Measurements from ENCODE around the gene SH3BGRL3. TPM values are rescaled to one million over a fixed set of nuclear protein-coding genes. Genes with fewer than 3 reads are reported as not detected.

SH3BGRL3 gene
- total RNA-seq, 2 experiments from 2014 or later = 292 to 295 TPM

- Mint-ChIP-seq H3K9me3 (peaks cover 14% of the 10 kb centered on the region), H3K4me1 (peaks cover 8% of the 10 kb centered on the region), H3K27ac (no peak overlapping the region), H3K4me3 (no peak overlapping the region), H3K36me3 (peaks cover 62% of the 10 kb centered on the region), H3K27me3 (no peaks in the 10 kb centered on the region)
- DNase-seq = no peak
These were observed 11.3 kb upstream of the SH3BGRL3 start for GRCh38 chr1:26268290-26269197.

DNA sequence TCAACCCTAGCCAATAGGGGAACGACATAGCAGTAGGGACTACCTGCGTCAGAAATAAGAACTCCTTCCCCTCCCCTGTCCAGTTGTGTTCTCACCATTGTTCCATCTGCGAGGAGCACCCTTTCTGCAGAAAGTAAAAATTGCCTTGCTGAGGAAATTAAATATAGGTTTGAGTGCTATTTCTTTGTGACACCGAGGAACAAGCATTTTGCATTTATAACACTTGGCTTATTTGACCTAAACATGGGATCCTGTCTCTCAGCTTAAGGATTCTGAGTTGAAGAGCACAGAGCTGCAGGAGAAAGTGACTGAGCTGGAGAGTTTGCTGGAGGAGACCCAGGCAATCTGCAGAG lies 10.7 kb upstream of the SH3BGRL3 start:
- peaks cover 8% of the 10 kb centered on the region for H3K4me1 Mint-ChIP-seq
- no peaks in the 10 kb centered on the region for H3K27me3 Mint-ChIP-seq
- H3K27ac Mint-ChIP-seq = no peak overlapping the region
- peaks cover 14% of the 10 kb centered on the region for H3K9me3 Mint-ChIP-seq
- H3K36me3 Mint-ChIP-seq = peaks cover 57% of the 10 kb centered on the region
- H3K4me3 Mint-ChIP-seq = no peak overlapping the region
- DNase-seq = no peak

- Mint-ChIP-seq H3K27me3 (no peaks in the 10 kb centered on the region), H3K27ac (peak overlapping the region; percentile 96), H3K9me3 (no peaks in the 10 kb centered on the region), H3K4me3 (no peak overlapping the region), H3K36me3 (peaks cover 50% of the 10 kb centered on the region), H3K4me1 (peaks cover 51% of the 10 kb centered on the region)
- DNase-seq = no peak
These were observed 5.0 kb upstream of the SH3BGRL3 start for GRCh38 chr1:26274801-26275425.

- no peaks in the 10 kb centered on the region for H3K9me3 Mint-ChIP-seq
- peak overlapping the region; percentile 96 for H3K27ac Mint-ChIP-seq
- peaks cover 51% of the 10 kb centered on the region for H3K4me1 Mint-ChIP-seq
These were observed 4.1 kb upstream of the SH3BGRL3 start for GRCh38 chr1:26275580-26276431.

DNA sequence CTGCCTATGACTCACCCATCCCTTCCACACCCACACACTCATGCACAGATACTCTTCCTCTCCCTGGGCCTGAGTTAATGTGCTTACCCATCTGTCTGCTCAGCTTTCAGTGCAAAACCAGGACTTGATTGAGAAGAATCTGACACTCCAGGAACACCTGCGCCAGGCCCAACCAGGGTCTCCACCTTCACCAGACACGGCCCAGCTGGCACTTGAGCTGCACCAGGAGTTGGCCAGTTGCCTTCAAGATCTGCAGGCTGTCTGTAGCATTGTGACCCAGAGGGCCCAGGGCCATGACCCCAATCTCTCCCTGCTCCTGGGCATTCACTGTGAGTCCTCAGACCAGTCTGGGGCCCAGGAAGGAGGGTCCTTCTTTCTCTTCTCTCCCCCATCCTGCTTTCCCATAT lies 3.5 kb upstream of the SH3BGRL3 start:
- DNase-seq = no peak
- Mint-ChIP-seq H3K36me3 (peaks cover 51% of the 10 kb centered on the region), H3K4me1 (peaks cover 57% of the 10 kb centered on the region), H3K4me3 (peak overlapping the region; percentile 29), H3K27ac (peak overlapping the region; percentile 96), H3K27me3 (no peaks in the 10 kb centered on the region), H3K9me3 (no peaks in the 10 kb centered on the region)

More at GRCh38 chr1:26275580-26276431, 4.1 kb upstream of the SH3BGRL3 start:
- Mint-ChIP-seq H3K36me3 (peaks cover 49% of the 10 kb centered on the region), H3K4me3 (peak overlapping the region; percentile 72), H3K27me3 (no peaks in the 10 kb centered on the region)
- DNase-seq = peak; percentile 75

- Mint-ChIP-seq H3K27me3 (no peaks in the 10 kb centered on the region), H3K4me3 (no peak overlapping the region), H3K4me1 (peaks cover 63% of the 10 kb centered on the region), H3K36me3 (peaks cover 54% of the 10 kb centered on the region), H3K27ac (peak overlapping the region; percentile 96), H3K9me3 (no peaks in the 10 kb centered on the region)
- DNase-seq = no peak
These were observed 2.6 kb upstream of the SH3BGRL3 start for GRCh38 chr1:26277261-26277661.

- no peak for DNase-seq
- no peaks in the 10 kb centered on the region for H3K9me3 Mint-ChIP-seq
- peaks cover 55% of the 10 kb centered on the region for H3K36me3 Mint-ChIP-seq
- H3K27me3 Mint-ChIP-seq = no peaks in the 10 kb centered on the region
- H3K4me1 Mint-ChIP-seq = peaks cover 68% of the 10 kb centered on the region
- peak overlapping the region; percentile 96 for H3K27ac Mint-ChIP-seq
- peak overlapping the region; percentile 3 for H3K4me3 Mint-ChIP-seq
These were observed 2.2 kb upstream of the SH3BGRL3 start for GRCh38 chr1:26277719-26278118.

DNA sequence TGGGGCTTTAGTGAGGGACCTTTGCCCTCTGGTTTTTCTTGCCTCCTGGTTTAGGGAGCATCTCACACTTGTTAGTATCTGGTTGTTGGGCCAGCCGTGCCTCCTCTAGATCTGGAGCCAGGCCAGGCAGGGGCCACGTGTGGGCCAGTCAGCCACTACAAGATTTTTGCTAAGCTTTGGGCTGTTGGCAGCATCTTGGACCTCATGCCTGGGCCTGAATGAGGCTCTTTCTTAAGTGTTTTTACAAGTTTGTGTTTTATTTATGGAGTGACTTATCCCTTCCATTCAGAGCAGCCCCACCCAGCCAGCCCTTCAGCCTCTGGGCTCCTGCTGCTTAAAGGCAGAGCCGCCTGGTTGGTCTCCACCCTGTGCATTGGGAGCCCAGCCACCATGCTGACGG lies 1.6 kb upstream of the SH3BGRL3 start:
- H3K4me1 Mint-ChIP-seq = peaks cover 74% of the 10 kb centered on the region
- no peaks in the 10 kb centered on the region for H3K9me3 Mint-ChIP-seq
- peaks cover 57% of the 10 kb centered on the region for H3K36me3 Mint-ChIP-seq
- peak overlapping the region; percentile 20 for H3K4me3 Mint-ChIP-seq
- H3K27me3 Mint-ChIP-seq = no peaks in the 10 kb centered on the region
- no peak for DNase-seq
- peak overlapping the region; percentile 96 for H3K27ac Mint-ChIP-seq

GRCh38 chr1:26278724-26279455 lies 996 bp upstream of the SH3BGRL3 start:
- H3K27me3 Mint-ChIP-seq = no peaks in the 10 kb centered on the region
- H3K27ac Mint-ChIP-seq = peak overlapping the region; percentile 96
- peaks cover 62% of the 10 kb centered on the region for H3K36me3 Mint-ChIP-seq
- peaks cover 80% of the 10 kb centered on the region for H3K4me1 Mint-ChIP-seq
- peak; percentile 53 for DNase-seq
- peak overlapping the region; percentile 91 for H3K4me3 Mint-ChIP-seq
- no peaks in the 10 kb centered on the region for H3K9me3 Mint-ChIP-seq

DNA sequence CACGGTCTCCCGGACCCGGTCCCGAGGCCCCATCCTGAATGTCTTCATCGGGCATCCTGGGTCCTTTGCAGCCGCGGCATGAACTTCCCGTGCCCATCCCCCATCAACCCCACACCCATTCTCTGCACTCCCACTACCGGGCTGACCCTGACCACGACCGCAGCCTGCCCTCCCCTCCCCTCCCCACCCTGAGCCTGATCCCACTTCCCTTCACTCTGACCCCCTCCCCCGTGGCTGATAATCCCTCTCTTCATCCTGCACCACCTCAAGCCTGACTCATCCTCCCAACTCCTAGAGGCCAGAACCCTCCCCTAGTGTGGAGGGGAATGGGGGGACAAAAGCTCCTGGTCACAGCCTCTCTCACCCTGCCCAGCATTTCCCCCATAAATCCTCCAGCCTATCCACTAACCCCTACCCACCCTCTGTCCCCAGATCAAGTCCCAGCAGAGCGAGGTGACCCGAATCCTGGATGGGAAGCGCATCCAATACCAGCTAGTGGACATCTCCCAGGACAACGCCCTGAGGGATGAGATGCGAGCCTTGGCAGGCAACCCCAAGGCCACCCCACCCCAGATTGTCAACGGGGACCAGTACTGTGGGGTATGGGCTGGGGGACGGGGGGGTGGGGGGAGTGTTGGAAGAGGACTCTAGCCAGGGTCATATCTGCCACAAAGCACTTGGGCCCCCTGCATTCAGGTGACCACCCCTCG lies 602 bp downstream of the SH3BGRL3 start:
- DNase-seq = no peak
- H3K4me3 Mint-ChIP-seq = peak overlapping the region; percentile 91
- H3K36me3 Mint-ChIP-seq = peaks cover 73% of the 10 kb centered on the region
- peaks cover 83% of the 10 kb centered on the region for H3K4me1 Mint-ChIP-seq
- peak overlapping the region; percentile 99 for H3K27ac Mint-ChIP-seq
- peaks cover 2% of the 10 kb centered on the region for H3K9me3 Mint-ChIP-seq
- H3K27me3 Mint-ChIP-seq = no peaks in the 10 kb centered on the region

DNA sequence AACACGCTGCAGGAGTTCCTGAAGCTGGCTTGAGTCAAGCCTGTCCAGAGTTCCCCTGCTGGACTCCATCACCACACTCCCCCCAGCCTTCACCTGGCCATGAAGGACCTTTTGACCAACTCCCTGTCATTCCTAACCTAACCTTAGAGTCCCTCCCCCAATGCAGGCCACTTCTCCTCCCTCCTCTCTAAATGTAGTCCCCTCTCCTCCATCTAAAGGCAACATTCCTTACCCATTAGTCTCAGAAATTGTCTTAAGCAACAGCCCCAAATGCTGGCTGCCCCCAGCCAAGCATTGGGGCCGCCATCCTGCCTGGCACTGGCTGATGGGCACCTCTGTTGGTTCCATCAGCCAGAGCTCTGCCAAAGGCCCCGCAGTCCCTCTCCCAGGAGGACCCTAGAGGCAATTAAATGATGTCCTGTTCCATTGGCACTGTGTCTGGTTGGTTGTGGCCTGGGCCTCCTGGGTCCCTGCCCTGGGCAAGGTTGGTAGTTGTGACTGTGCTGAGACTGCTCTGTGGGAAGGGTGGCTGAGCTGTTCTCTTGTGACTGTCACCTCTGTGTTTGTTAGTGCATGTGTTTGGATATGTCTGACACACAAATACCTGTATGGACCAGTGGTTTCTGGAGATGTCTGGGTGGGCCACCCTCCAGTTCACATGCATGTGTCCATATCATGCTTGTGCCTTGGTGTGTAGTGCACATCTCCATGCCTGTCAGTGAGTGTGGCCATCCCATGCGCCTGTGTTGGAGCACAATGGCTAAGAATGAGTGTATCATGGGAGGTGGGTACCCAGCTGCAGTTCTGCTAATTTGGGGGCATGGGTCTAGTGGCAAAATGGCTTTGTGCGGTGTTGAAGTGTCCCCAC lies 1.4 kb downstream of the SH3BGRL3 start:
- DNase-seq = no peak

GRCh38 chr1:26281971-26282370 lies 2.1 kb downstream of the SH3BGRL3 start:
- H3K36me3 Mint-ChIP-seq = peaks cover 68% of the 10 kb centered on the region
- H3K27ac Mint-ChIP-seq = peak overlapping the region; percentile 99

More for the DNA sequence above, 1.4 kb downstream of the SH3BGRL3 start:
- H3K9me3 Mint-ChIP-seq = peaks cover 2% of the 10 kb centered on the region
- H3K27me3 Mint-ChIP-seq = no peaks in the 10 kb centered on the region
- peak overlapping the region; percentile 91 for H3K4me3 Mint-ChIP-seq
- H3K36me3 Mint-ChIP-seq = peaks cover 72% of the 10 kb centered on the region
- peaks cover 78% of the 10 kb centered on the region for H3K4me1 Mint-ChIP-seq
- peak overlapping the region; percentile 99 for H3K27ac Mint-ChIP-seq

DNA sequence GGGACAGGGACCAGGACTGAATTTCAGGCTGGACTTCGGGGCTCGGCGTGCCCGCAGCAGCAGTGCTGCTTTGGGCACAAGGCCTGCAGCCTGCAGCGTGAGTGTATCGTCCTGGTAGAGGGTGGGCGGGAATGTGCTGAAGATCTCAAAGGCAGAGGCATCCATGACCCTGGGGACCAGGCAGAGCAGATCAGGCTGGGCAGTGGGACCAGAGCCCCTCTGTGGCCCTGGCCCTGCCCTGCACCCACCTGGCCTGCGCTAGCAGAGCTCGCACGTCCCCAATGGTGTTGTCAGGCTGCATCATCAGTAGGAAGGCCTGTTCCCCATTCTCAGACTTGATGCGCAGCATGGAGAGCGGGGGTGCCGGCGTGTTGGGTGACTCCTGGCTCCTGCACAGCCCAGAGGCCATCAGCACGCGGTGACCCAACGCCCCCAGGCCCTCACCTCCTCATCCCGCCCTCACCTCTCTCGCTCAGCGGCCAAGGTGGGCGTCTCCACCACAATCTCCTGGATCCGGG lies 2.6 kb downstream of the SH3BGRL3 start:
- H3K9me3 Mint-ChIP-seq = peaks cover 2% of the 10 kb centered on the region
- peaks cover 78% of the 10 kb centered on the region for H3K4me1 Mint-ChIP-seq
- DNase-seq = no peak
- peak overlapping the region; percentile 84 for H3K4me3 Mint-ChIP-seq
- H3K27ac Mint-ChIP-seq = peak overlapping the region; percentile 99
- no peaks in the 10 kb centered on the region for H3K27me3 Mint-ChIP-seq
- H3K36me3 Mint-ChIP-seq = peaks cover 66% of the 10 kb centered on the region

More at GRCh38 chr1:26281971-26282370, 2.1 kb downstream of the SH3BGRL3 start:
- Mint-ChIP-seq H3K4me1 (peaks cover 78% of the 10 kb centered on the region), H3K4me3 (peak overlapping the region; percentile 91), H3K27me3 (no peaks in the 10 kb centered on the region), H3K9me3 (peaks cover 2% of the 10 kb centered on the region)
- no peak for DNase-seq
